A172 (cell line): ENCODE results near the gene CAMTA1. TPM values are rescaled to one million over a fixed set of nuclear protein-coding genes. Genes with fewer than 3 reads are reported as not detected.

Source experiments
- DNase-seq: peaks from one replicate; pipeline ENCODE4 v3.0.0-alpha.2; 2015; ENCODE audit warnings: low spot score
- total RNA-seq: library from RNA; depleted of rRNA; stranded (reverse); fragments of >200 nt; shearing (Covaris generic); gene quantifications from 2 replicates; pipeline ENCODE4 v1.2.3, GENCODE V29; 2014

Gene CAMTA1
- total RNA-seq, 1 experiment from 2014 or later, result 97.5 TPM

- DNase-seq, result no peak
These were observed 688.2 kb downstream of the CAMTA1 start for GRCh38 chr1:7473223-7474142.

GRCh38 chr1:7474143-7474490 is 688.9 kb downstream of the CAMTA1 start:
- no peak for DNase-seq

- no peak for DNase-seq
These were observed 689.7 kb downstream of the CAMTA1 start for GRCh38 chr1:7474786-7475502.

- no peak for DNase-seq
These were observed 690.4 kb downstream of the CAMTA1 start for GRCh38 chr1:7475691-7476090.

GRCh38 chr1:7476402-7476801 is 691.1 kb downstream of the CAMTA1 start:
- no peak for DNase-seq

- DNase-seq, result no peak
These were observed 691.8 kb downstream of the CAMTA1 start for GRCh38 chr1:7476861-7477547.

GRCh38 chr1:7477593-7477992 is 692.3 kb downstream of the CAMTA1 start:
- DNase-seq, result no peak

GRCh38 chr1:7478142-7478790 is 693.0 kb downstream of the CAMTA1 start:
- no peak for DNase-seq

- peak; percentile 21 for DNase-seq
These were observed 693.7 kb downstream of the CAMTA1 start for GRCh38 chr1:7478809-7479499.

GRCh38 chr1:7479571-7479970 is 694.3 kb downstream of the CAMTA1 start:
- no peak for DNase-seq

- no peak for DNase-seq
These were observed 695.9 kb downstream of the CAMTA1 start for GRCh38 chr1:7481194-7481593.

- no peak for DNase-seq
These were observed 696.8 kb downstream of the CAMTA1 start for GRCh38 chr1:7482077-7482476.

GRCh38 chr1:7482772-7483495 is 697.7 kb downstream of the CAMTA1 start:
- DNase-seq, result no peak

- DNase-seq, result no peak
These were observed 698.6 kb downstream of the CAMTA1 start for GRCh38 chr1:7483634-7484383.

- no peak for DNase-seq
These were observed 700.0 kb downstream of the CAMTA1 start for GRCh38 chr1:7485086-7485780.

- no peak for DNase-seq
These were observed 700.6 kb downstream of the CAMTA1 start for GRCh38 chr1:7485826-7486225.

- DNase-seq, result no peak
These were observed 702.7 kb downstream of the CAMTA1 start for GRCh38 chr1:7487766-7488474.

GRCh38 chr1:7488475-7488842 is 703.2 kb downstream of the CAMTA1 start:
- no peak for DNase-seq

- no peak for DNase-seq
These were observed 704.3 kb downstream of the CAMTA1 start for GRCh38 chr1:7489586-7489985.
